Measurements from ENCODE around the gene TMEM143.

DNA sequence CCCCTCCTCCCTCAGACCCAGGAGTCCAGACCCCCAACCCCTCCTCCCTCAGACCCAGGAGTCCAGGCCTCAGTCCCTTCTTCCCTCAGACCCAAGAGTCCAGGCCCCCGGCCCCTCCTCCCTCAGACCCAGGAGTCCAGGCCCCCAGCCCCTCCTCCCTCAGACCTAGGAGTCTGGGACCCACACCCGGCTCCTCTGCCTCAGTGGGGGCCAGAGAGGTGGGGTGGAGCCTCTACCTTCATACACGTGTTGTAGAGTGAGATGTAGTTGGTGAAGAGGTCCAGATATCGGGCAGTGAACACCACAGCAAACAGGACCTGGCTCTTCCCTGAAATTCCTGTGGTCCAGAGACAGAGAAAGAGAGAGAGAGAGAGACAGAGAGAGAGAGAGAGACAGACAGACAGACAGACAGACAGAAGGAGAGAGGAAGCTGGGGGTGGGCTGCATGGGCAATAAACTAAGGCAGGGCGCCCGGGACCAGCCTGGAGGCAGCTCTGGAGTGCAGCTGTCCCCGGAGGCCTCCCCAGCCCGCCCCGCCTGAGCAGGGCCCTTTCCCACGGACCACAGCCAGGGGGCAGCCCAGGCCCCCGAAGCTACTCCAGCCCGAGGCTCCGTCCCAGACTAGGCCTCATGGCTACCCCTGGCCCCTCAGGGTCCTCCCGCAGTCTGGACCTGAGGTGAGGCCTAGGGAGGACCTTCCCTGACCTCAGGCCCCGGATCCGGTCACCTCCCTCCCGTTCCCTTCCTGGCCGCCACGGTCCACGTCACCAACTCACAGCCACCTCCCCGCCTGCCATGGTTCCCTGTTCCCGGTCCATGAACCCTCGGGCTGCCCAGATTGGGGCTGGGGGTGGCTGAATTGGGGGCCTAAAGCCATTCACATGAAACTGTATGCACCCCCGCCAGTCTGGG is 26.7 kb upstream of the TMEM143 start:
- TF ChIP-seq, protein P1, sequence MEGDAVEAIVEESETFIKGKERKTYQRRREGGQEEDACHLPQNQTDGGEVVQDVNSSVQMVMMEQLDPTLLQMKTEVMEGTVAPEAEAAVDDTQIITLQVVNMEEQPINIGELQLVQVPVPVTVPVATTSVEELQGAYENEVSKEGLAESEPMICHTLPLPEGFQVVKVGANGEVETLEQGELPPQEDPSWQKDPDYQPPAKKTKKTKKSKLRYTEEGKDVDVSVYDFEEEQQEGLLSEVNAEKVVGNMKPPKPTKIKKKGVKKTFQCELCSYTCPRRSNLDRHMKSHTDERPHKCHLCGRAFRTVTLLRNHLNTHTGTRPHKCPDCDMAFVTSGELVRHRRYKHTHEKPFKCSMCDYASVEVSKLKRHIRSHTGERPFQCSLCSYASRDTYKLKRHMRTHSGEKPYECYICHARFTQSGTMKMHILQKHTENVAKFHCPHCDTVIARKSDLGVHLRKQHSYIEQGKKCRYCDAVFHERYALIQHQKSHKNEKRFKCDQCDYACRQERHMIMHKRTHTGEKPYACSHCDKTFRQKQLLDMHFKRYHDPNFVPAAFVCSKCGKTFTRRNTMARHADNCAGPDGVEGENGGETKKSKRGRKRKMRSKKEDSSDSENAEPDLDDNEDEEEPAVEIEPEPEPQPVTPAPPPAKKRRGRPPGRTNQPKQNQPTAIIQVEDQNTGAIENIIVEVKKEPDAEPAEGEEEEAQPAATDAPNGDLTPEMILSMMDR (IDR thresholded peaks at IDR 0.05; ENCODE audit: low read depth, low read length, missing input control) = peak; percentile 48
- TF ChIP-seq, protein P2, sequence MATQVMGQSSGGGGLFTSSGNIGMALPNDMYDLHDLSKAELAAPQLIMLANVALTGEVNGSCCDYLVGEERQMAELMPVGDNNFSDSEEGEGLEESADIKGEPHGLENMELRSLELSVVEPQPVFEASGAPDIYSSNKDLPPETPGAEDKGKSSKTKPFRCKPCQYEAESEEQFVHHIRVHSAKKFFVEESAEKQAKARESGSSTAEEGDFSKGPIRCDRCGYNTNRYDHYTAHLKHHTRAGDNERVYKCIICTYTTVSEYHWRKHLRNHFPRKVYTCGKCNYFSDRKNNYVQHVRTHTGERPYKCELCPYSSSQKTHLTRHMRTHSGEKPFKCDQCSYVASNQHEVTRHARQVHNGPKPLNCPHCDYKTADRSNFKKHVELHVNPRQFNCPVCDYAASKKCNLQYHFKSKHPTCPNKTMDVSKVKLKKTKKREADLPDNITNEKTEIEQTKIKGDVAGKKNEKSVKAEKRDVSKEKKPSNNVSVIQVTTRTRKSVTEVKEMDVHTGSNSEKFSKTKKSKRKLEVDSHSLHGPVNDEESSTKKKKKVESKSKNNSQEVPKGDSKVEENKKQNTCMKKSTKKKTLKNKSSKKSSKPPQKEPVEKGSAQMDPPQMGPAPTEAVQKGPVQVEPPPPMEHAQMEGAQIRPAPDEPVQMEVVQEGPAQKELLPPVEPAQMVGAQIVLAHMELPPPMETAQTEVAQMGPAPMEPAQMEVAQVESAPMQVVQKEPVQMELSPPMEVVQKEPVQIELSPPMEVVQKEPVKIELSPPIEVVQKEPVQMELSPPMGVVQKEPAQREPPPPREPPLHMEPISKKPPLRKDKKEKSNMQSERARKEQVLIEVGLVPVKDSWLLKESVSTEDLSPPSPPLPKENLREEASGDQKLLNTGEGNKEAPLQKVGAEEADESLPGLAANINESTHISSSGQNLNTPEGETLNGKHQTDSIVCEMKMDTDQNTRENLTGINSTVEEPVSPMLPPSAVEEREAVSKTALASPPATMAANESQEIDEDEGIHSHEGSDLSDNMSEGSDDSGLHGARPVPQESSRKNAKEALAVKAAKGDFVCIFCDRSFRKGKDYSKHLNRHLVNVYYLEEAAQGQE (IDR thresholded peaks at IDR 0.05) = no peak
- TF ChIP-seq TAF1 (conservative IDR thresholded peaks at IDR 0.05) = no peak
- no peak for TF ChIP-seq EGR1 (IDR thresholded peaks at IDR 0.05; ENCODE audit: low read depth in 2 of 2)
- TF ChIP-seq YY1 (IDR thresholded peaks at IDR 0.05) = peak; percentile 84
- TF ChIP-seq HNF4G (IDR thresholded peaks at IDR 0.05) = no peak
- TF ChIP-seq RXRA (IDR thresholded peaks at IDR 0.05) = peak in 1 of 2 donors; percentile 49
- TF ChIP-seq JUND (IDR thresholded peaks at IDR 0.05) = no peak
- TF ChIP-seq GABPA (IDR thresholded peaks at IDR 0.05 in 1 of 2, conservative IDR thresholded peaks at IDR 0.05 in 1 of 2) = no peak
